Measurements from ENCODE around the gene RTEL1. TPM values are rescaled to one million over a fixed set of nuclear protein-coding genes. Genes with fewer than 3 reads are reported as not detected.

Gene RTEL1
- total RNA-seq, 1 experiment from 2014 or later: 43.0 TPM

- no peaks in the 10 kb centered on the region for H3K9me3 ChIP-seq (ENCODE audit: low read length)
- no peaks in the 10 kb centered on the region for H3K27me3 ChIP-seq (ENCODE audit: low read length)
- intact Hi-C loops (cut with micrococcal nuclease): no loop called here
- ChIA-PET CTCF (no interaction called here), POLR2A (ENCODE audit: unreplicated experiment) (no interaction called here)
- no peaks in the 10 kb centered on the region for H4K20me1 ChIP-seq (ENCODE audit: low read length)
- no TSS peak for BruUV-seq (replicated peaks)
- H2AFZ ChIP-seq (ENCODE audit: low read length): no peak overlapping the region
- DNase-seq: no peak
- H3K27ac ChIP-seq (ENCODE audit: low read length): no peak overlapping the region
- H3K9ac ChIP-seq (ENCODE audit: low read length): no peak overlapping the region
- H3K4me3 ChIP-seq (ENCODE audit: low read length): no peak overlapping the region
- H3K4me2 ChIP-seq (ENCODE audit: low read length): no peak overlapping the region
- no peaks in the 10 kb centered on the region; the same call in 1 of the 2 replicates for H3K36me3 ChIP-seq (ENCODE audit: low read depth, low read length)
- ATAC-seq: no peak
- H3K9me2 ChIP-seq (replicated peaks; ENCODE audit: low read length): no peaks in the 10 kb centered on the region
- TF ChIP-seq EZH2 (IDR thresholded peaks at IDR 0.05; ENCODE audit: low read length, unreplicated experiment): no peak
- TF ChIP-seq CTCF (conservative IDR thresholded peaks at IDR 0.05; ENCODE audit: low read depth, low read length): no peak
- TF ChIP-seq EZH2phosphoT487 (IDR thresholded peaks at IDR 0.05; ENCODE audit: borderline replicate concordance, low read length): no peak
- no peaks in the 10 kb centered on the region for H3F3A ChIP-seq (ENCODE audit: low read length, unreplicated experiment)
- H3K79me2 ChIP-seq (ENCODE audit: low read length): peaks cover 22% of the 10 kb centered on the region
- H3K4me1 ChIP-seq (ENCODE audit: insufficient read depth, low read length): no peaks in the 10 kb centered on the region
These were observed 75.0 kb downstream of the RTEL1 start for GRCh38 chr20:63733117-63733516.

GRCh38 chr20:63733579-63734081 is 75.5 kb downstream of the RTEL1 start:
- H3K4me3 ChIP-seq (ENCODE audit: low read length): no peak overlapping the region
- POLR2A ChIA-PET (ENCODE audit: unreplicated experiment): no interaction called here
- H2AFZ ChIP-seq (ENCODE audit: low read length): no peak overlapping the region
- ATAC-seq (no peak), DNase-seq (no peak)
- no peaks in the 10 kb centered on the region; the same call in 1 of the 2 replicates for H3K36me3 ChIP-seq (ENCODE audit: low read depth, low read length)
- BruUV-seq (replicated peaks): no TSS peak
- H3K27me3 ChIP-seq (ENCODE audit: low read length): no peaks in the 10 kb centered on the region
- intact Hi-C loops (cut with micrococcal nuclease): no loop called here
- no peak overlapping the region for H3K9ac ChIP-seq (ENCODE audit: low read length)
- peaks cover 17% of the 10 kb centered on the region for H3K79me2 ChIP-seq (ENCODE audit: low read length)
- H3K4me1 ChIP-seq (ENCODE audit: insufficient read depth, low read length): no peaks in the 10 kb centered on the region
- no peaks in the 10 kb centered on the region for H3K9me2 ChIP-seq (replicated peaks; ENCODE audit: low read length)
- no peaks in the 10 kb centered on the region for H3F3A ChIP-seq (ENCODE audit: low read length, unreplicated experiment)
- CTCF ChIA-PET: no interaction called here
- TF ChIP-seq EZH2phosphoT487 (IDR thresholded peaks at IDR 0.05; ENCODE audit: borderline replicate concordance, low read length) (no peak), CTCF (conservative IDR thresholded peaks at IDR 0.05; ENCODE audit: low read depth, low read length) (no peak), EZH2 (IDR thresholded peaks at IDR 0.05; ENCODE audit: low read length, unreplicated experiment) (no peak)
- no peaks in the 10 kb centered on the region for H3K9me3 ChIP-seq (ENCODE audit: low read length)
- H3K27ac ChIP-seq (ENCODE audit: low read length): no peak overlapping the region
- H3K4me2 ChIP-seq (ENCODE audit: low read length): no peak overlapping the region
- H4K20me1 ChIP-seq (ENCODE audit: low read length): no peaks in the 10 kb centered on the region

GRCh38 chr20:63734111-63734945 is 76.2 kb downstream of the RTEL1 start:
- H2AFZ ChIP-seq (ENCODE audit: low read length): no peak overlapping the region
- TF ChIP-seq EZH2phosphoT487 (IDR thresholded peaks at IDR 0.05; ENCODE audit: borderline replicate concordance, low read length): no peak
- no peak for TF ChIP-seq EZH2 (IDR thresholded peaks at IDR 0.05; ENCODE audit: low read length, unreplicated experiment)
- no peak for TF ChIP-seq CTCF (conservative IDR thresholded peaks at IDR 0.05; ENCODE audit: low read depth, low read length)
- DNase-seq (no peak), ATAC-seq (no peak)
- H3K79me2 ChIP-seq (ENCODE audit: low read length): peaks cover 14% of the 10 kb centered on the region; the same call in 1 of the 2 replicates
- H3K9me2 ChIP-seq (replicated peaks; ENCODE audit: low read length): no peaks in the 10 kb centered on the region
- BruUV-seq (replicated peaks): no TSS peak
- intact Hi-C loops (cut with micrococcal nuclease): no loop called here
- no peaks in the 10 kb centered on the region for H3K27me3 ChIP-seq (ENCODE audit: low read length)
- no peak overlapping the region for H3K4me2 ChIP-seq (ENCODE audit: low read length)
- no peak overlapping the region for H3K27ac ChIP-seq (ENCODE audit: low read length)
- no peak overlapping the region for H3K9ac ChIP-seq (ENCODE audit: low read length)
- no peaks in the 10 kb centered on the region; the same call in 1 of the 2 replicates for H3K36me3 ChIP-seq (ENCODE audit: low read depth, low read length)
- no peaks in the 10 kb centered on the region for H3K4me1 ChIP-seq (ENCODE audit: insufficient read depth, low read length)
- ChIA-PET CTCF (no interaction called here), POLR2A (ENCODE audit: unreplicated experiment) (no interaction called here)
- H3F3A ChIP-seq (ENCODE audit: low read length, unreplicated experiment): no peaks in the 10 kb centered on the region
- H3K9me3 ChIP-seq (ENCODE audit: low read length): no peaks in the 10 kb centered on the region
- H4K20me1 ChIP-seq (ENCODE audit: low read length): no peaks in the 10 kb centered on the region
- H3K4me3 ChIP-seq (ENCODE audit: low read length): no peak overlapping the region
